T-helper 2 cell treated with Interferon-gamma antibody and Interleukin-4, amounts not matched to agents 100 ng/mL and 5 ng/mL, for 36 hours (primary cell): ENCODE measurements around the gene MTMR8. TPM values are rescaled to one million over a fixed set of nuclear protein-coding genes. Genes with fewer than 3 reads are reported as not detected.

Source experiments
- intact Hi-C: fragments of 100-400 bp; cut with micrococcal nuclease; formaldehyde crosslinking; loops from one replicate; pipeline ENCODE4 v1.15.1; 2023
- total RNA-seq: library from RNA; stranded (reverse); gene quantifications from 2 replicates; pipeline ENCODE4 v1.2.3, GENCODE V29; 2022

Gene MTMR8
- total RNA-seq, 1 donor from 2014 or later = 4.4 TPM

GRCh38 chrX:64321507-64321906 is 73.7 kb downstream of the MTMR8 start:
- intact Hi-C loops = no loop called here

DNA sequence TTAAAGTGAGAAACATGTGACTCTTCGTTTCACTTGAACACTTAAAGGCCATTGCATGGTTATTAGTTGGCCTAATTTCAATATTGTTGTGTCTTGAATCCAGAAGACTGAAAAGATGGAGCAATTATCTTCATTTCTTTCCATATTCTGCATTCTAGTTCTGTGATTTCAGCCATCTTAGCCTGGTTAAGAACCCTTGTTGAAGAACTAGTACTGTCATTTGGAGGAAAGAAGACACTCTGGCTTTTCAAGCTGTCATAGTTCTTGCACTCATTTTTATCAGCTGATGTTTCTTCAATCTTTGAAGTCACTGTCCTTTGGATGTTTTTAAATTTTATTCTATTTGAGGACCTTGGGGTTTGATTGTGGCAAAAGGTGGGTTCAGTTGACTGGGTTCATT is 81.6 kb downstream of the MTMR8 start:
- intact Hi-C loops = no loop called here

GRCh38 chrX:64306712-64307111 is 88.5 kb downstream of the MTMR8 start:
- intact Hi-C loops = no loop called here

DNA sequence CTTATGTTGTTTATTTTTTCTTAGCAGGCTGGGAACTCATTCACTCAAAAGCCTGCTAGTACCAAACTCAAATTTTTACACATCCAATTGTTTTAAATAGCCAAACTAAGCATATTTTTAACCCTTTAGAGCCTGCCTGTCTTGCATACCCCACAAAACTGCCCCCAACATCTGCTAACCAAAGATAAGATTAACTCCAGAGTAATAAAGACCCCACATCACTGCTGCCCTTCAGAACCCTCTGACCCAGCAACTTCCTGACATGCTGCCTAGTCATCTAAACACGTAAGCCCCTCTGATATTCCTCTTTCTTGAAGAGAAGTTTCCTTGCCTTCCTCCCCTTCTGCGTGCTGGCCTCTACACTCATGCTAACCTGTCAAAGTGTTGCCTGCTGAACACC is 104.1 kb downstream of the MTMR8 start:
- intact Hi-C loops = no loop called here

DNA sequence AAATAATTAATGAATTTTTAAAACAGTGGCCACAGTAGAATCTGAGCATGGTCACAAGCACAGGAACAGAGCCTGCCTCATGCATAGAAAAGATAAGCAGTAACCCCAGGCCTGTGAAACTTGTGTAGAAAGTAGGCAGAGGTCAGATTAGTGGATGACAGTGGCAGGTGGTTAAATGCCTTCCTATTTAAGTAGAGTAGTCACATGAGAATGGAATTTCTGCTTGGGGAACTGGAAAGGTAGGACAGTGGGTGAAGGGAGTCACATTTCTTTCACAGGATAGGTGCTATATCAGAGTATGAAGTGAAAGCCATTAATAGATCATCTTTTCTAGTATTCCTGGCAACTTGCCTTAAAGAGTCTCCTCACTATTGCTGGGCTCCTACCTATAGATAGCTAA is 130.0 kb downstream of the MTMR8 start:
- intact Hi-C loops = no loop called here

GRCh38 chrX:64230123-64230970 is 164.9 kb downstream of the MTMR8 start, which contains the start of gene ASB12:
Gene ASB12, minus strand, starts transcription at chrX:64230607. Its CDS starts 4,957 bp downstream, at chrX:64225650.
- intact Hi-C loops = no loop called here

DNA sequence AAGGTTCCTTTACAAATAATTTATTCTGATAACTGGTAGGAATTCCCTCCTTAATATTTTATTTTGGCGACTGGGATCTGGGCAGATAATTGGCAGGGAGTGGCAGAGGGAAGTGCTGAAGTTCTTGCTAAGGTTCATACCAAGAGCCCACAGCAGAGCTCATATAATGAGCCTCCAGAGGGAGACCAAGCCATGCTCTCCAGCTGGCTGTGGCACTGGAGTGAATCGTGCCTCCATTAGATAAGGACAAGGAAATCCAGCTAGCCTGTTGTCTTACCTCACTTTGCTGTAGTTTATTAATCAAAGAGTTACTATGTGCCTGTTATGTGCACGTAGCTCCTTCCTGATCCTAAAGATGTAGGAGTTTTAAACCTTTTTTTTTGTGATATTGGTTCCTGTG is 166.1 kb downstream of the MTMR8 start:
- intact Hi-C loops = no loop called here

Other genes with a start within 250 kb of the MTMR8 start
- gene AMER1, start 189.7 kb downstream of the MTMR8 start, total RNA-seq = 3.7 TPM in 2 replicates
- gene ASB12, start 164.8 kb downstream of the MTMR8 start, total RNA-seq = not detected in 2 replicates